Testis (tissue), 3 donors: ENCODE measurements around the gene ESPNL. TPM values are rescaled to one million over a fixed set of nuclear protein-coding genes. Genes with fewer than 3 reads are reported as not detected.
A peak's percentile ranks its signal among the peaks of the same experiment; 100 is the strongest.

Source experiments
- DNase-seq: peaks from one replicate; pipeline ENCODE4 v3.0.0-alpha.2; 2019
- H3K27ac ChIP-seq, 2 donors: fragments of 200-600 bp; sonication (generic); one replicate each; pipeline ENCODE4 v1.5.1; 2019
- H3K27me3 ChIP-seq: fragments of 200-600 bp; sonication (generic); one replicate; pipeline ENCODE4 v1.5.1; 2019
- H3K36me3 ChIP-seq: fragments of 200-600 bp; sonication (generic); one replicate; pipeline ENCODE4 v1.5.1; 2017; ENCODE audit warnings: low read depth; ENCODE audit errors: missing control alignments
- H3K4me1 ChIP-seq: fragments of 200-600 bp; sonication (generic); one replicate; pipeline ENCODE4 v1.5.1; 2019
- H3K4me3 ChIP-seq, 2 donors: fragments of 200-600 bp; sonication (generic); one replicate each; pipeline ENCODE4 v1.5.1; 2017 to 2019
- H3K9me3 ChIP-seq: fragments of 200-600 bp; sonication (generic); one replicate; pipeline ENCODE4 v1.5.1; 2017
- POLR2A ChIP-seq: fragments of 450-650 bp; IDR thresholded peaks from one replicate; pipeline ENCODE4 v1.6.1; 2017; ENCODE audit warnings: antibody characterized with exemption, mild to moderate bottlenecking, moderate library complexity
- WGBS, 2 donors: methylation state at CpG; one replicate each; pipeline ENCODE4 v1.1.5; 2018; 5-methylcytosine and 5-hydroxymethylcytosine counted together
- intact Hi-C: fragments of 100-400 bp; cut with DNase I; formaldehyde crosslinking; loops from one replicate; pipeline ENCODE4 v1.15.1; 2023; ENCODE audit warnings: low total_unique reads
- polyA plus RNA-seq: library from polyadenylated mRNA; stranded (reverse); fragments of 350-450 nt; fragmentation: Illumina TruSeq; extraction: RNeasy Lipid Tissue Mini Kit (QIAGEN cat#74804); gene quantifications from one replicate; pipeline ENCODE4 v1.2.3, GENCODE V29; 2014; ENCODE audit warnings: low read depth, low replicate concordance; ENCODE audit not compliant: insufficient read depth
- total RNA-seq, 2 donors: library from RNA; depleted of rRNA; stranded (reverse); fragments of >200 nt; gene quantifications; one replicate each; pipeline ENCODE4 v1.2.3, GENCODE V29; 2016
- TF ChIP-seq, protein P1 (sequence below), 3 experiments: fragments of 450-650 bp in 2 of 3; fragments of 200-600 bp in 1 of 3; sonication (generic) in 1 of 3; IDR thresholded peaks; one replicate each; pipeline ENCODE4 v1.5.1; 2016 to 2019; ENCODE audit warnings: antibody characterized with exemption in 3 of 3, mild to moderate bottlenecking in 2 of 3, moderate library complexity in 1 of 3

ESPNL gene
- total and polyA plus RNA-seq, 3 donors from 2014 or later = 2.1 to 7.5 (median 2.8) TPM

DNA sequence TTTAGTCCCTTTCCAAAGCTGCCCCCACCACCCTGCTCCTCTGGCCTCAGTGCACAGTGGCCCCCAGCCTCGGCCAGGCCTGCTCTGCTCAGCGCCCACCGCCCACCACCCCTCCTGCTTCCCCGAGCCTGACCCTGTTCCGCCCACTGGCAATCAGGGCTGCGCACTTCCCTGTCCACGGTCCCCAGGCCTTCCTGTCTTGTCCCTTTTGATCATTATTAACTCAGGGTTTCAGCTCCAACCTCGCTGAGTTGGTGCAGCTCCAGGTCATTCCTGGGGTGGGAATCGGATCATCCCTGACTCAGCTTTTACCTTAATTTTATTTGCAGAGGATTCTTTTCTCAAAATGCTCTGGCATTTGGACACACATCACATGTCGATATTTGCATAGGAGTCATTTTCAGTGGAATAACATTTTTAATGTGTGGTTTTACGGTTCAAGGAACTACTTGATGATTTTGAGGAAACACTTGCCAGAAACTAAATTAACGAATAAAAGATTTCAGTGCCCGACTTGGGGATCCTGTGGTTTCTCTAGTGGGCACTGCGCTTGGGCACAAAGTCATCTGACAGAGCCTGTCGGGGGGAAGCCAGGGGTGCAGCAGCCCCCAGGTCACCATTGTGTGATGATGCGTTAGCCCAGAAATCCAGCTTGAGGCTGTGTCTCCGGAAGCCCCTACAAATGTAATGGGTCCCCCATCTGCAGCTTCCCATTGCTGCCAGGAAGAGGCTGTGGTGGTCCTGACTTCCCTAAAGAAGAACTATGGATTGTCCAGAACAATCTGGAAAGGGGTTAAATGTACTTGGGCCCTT, 1.0 kb upstream of the ESPNL start:
- 72 to 84% methylated on average over 17 of the region's 17 CpGs for WGBS, 2 donors
- Histone ChIP-seq H3K36me3 (no peaks in the 10 kb centered on the region), H3K27me3 (no peaks in the 10 kb centered on the region), H3K4me3 (no peak overlapping the region), H3K4me1 (no peaks in the 10 kb centered on the region), H3K9me3 (no peaks in the 10 kb centered on the region), H3K27ac (no peak overlapping the region)
- no peak for TF ChIP-seq POLR2A
- TF ChIP-seq, protein P1, sequence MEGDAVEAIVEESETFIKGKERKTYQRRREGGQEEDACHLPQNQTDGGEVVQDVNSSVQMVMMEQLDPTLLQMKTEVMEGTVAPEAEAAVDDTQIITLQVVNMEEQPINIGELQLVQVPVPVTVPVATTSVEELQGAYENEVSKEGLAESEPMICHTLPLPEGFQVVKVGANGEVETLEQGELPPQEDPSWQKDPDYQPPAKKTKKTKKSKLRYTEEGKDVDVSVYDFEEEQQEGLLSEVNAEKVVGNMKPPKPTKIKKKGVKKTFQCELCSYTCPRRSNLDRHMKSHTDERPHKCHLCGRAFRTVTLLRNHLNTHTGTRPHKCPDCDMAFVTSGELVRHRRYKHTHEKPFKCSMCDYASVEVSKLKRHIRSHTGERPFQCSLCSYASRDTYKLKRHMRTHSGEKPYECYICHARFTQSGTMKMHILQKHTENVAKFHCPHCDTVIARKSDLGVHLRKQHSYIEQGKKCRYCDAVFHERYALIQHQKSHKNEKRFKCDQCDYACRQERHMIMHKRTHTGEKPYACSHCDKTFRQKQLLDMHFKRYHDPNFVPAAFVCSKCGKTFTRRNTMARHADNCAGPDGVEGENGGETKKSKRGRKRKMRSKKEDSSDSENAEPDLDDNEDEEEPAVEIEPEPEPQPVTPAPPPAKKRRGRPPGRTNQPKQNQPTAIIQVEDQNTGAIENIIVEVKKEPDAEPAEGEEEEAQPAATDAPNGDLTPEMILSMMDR (IDR thresholded peaks at IDR 0.05) = no peak
- DNase-seq = peak; percentile 13
- intact Hi-C loops = no loop called here

DNA sequence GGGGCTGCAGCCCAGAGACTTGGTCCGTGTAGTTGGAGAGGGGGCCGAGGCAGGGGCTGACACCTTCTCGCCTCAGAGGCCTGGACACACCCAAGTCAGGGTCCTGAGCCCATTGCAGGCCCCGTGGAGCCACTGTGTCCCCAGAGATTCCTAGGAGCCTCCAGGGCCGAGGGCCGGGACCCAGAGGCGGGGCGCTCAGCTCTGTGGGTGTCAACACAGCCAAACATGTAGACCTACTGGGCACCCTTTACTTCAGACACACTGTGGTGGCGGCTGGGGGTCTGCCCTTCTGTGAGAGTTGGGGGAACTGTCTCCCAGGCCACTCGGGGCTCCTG, 459 bp upstream of the ESPNL start:
- Histone ChIP-seq H3K27me3 (no peaks in the 10 kb centered on the region), H3K4me1 (no peaks in the 10 kb centered on the region), H3K36me3 (no peaks in the 10 kb centered on the region), H3K9me3 (no peaks in the 10 kb centered on the region), H3K27ac (no peak overlapping the region), H3K4me3 (no peak overlapping the region)
- WGBS, 2 donors = 86 to 98% methylated on average over 8 to 9 of the region's 10 CpGs
- intact Hi-C loops = no loop called here
- DNase-seq = no peak
- no peak for TF ChIP-seq POLR2A
- TF ChIP-seq, protein P1 (IDR thresholded peaks at IDR 0.05) = no peak

DNA sequence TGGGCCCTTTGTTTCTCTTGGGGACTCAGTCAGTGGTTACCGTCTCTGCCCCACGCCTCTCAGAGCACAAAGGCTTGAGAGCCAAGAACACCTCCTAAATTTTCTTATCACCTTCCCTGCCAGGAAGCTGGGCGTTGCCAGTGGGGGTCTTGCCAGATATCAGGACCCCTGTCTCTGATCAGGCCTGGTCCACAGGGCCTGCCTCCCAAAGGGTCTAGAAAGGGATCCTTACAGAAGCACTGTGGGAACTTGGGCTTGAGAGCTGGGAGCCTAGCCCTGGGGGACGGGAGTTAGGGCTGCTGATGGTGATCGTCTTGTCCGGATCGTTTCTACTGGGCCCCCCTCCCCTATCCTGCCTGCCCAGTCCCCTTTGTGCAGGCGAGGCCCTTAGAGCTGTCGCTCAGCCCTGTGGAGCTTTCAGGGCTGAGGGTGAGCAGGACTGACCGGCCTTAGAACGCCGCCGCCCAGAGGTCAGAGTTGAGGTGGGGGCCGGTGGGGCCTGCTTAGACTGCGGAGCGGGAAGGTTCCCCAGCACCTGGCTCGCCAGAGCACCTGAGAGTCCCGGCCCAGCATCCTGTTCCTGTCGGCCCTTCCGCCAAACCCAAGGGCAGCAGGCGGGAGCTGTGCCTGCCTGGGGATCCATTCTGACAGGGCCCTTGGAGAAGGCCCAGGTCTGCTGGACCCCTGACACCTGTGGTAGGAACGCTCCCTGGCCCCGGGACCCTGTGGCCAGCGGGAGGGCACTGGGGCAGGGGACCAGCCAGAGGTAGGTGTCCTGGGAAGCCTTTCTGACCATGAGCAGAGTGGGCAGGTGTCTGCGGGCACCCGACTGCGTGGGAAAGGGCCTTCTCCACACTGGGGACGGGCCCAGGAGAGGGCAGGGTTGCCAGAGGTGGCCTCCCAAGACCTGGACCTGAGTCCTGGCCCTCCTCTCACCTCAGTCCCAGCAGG, 956 bp downstream of the ESPNL start:
- H3K4me1 ChIP-seq = no peaks in the 10 kb centered on the region
- 91 to 93% methylated on average over 16 to 28 of the region's 28 CpGs for WGBS, 2 donors
- H3K36me3 ChIP-seq = no peaks in the 10 kb centered on the region
- peak; percentile 9 for DNase-seq
- no peaks in the 10 kb centered on the region for H3K27me3 ChIP-seq
- H3K4me3 ChIP-seq = no peak overlapping the region
- H3K27ac ChIP-seq = no peak overlapping the region
- intact Hi-C loops = no loop called here
- no peaks in the 10 kb centered on the region for H3K9me3 ChIP-seq
- TF ChIP-seq, protein P1 (IDR thresholded peaks at IDR 0.05) = no peak
- no peak for TF ChIP-seq POLR2A

DNA sequence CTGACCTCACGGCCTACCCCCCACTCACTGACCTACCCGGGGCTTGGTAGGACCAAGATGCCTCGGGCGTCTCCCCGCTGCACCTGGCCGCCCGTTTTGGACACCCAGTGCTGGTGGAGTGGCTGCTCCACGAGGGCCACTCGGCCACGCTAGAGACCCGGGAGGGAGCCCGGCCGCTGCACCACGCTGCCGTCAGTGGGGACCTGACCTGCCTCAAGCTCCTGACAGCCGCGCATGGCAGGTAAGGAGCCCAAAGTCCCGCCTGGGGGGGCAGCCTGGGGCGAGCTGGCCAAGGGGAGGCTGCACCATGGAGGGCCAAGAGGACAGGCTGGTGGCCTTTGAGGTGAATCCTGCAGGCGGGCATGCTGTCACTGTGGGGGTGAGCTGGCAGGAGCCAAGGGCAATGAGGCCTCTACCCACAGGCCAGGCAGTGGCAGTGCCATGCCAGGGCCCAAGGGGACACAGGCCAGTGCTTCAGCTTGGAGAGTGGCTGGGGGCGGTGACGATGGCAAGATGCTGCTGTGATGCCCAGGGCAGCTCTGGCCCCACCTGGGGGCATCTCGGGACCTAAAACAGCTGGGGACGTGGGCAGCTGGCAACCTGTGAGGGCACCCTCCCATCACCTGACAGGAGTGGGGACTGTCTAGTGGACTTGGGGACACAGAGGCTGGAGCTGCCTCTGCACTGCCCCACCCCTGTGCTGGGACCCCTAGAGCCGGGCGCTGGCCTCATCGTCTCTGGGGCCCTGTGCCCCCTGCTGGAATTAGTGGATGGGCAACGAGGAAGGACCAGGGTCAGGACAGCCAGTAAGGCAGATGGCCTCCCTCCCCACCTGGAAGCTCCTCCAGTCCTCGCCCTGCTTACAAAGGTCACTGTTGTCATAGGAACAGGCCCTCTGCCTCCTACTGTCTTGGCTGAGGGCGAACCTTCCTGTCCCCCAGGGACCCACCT, 2.0 kb downstream of the ESPNL start:
- intact Hi-C loops = no loop called here
- 85 to 92% methylated on average over 11 to 29 of the region's 30 CpGs for WGBS, 2 donors
- H3K27ac ChIP-seq = no peak overlapping the region
- H3K4me3 ChIP-seq = no peak overlapping the region
- H3K36me3 ChIP-seq = no peaks in the 10 kb centered on the region
- H3K9me3 ChIP-seq = no peaks in the 10 kb centered on the region
- TF ChIP-seq, protein P1 (IDR thresholded peaks at IDR 0.05) = no peak
- no peak for TF ChIP-seq POLR2A
- DNase-seq = peak; percentile 6
- H3K27me3 ChIP-seq = no peaks in the 10 kb centered on the region
- no peaks in the 10 kb centered on the region for H3K4me1 ChIP-seq
